ENCODE data around the gene SBDS.
"Not testable (repeated sequence)": the region's sequence is repeated elsewhere in the genome, so short reads cannot be mapped to it uniquely, and the experiment has no call there.

GRCh38 chr7:67017971-67018370 is 22.6 kb upstream of the SBDS start:
- TF ChIP-seq CTCF (IDR thresholded peaks at IDR 0.05); EZH2 (IDR thresholded peaks at IDR 0.05; ENCODE audit: borderline replicate concordance, insufficient read depth, low read depth, low read length, poor library complexity, severe bottlenecking): not testable (repeated sequence)
